HepG2 (cell line): ENCODE measurements around the gene MAP1LC3B.

Experiments used
- CEBPB ChIP-seq: IDR thresholded peaks from 2 replicates; pipeline ENCODE4 v1.6.1; 2011; ENCODE audit warnings: low read depth, low read length, improper control_type of control experiment, borderline replicate concordance
- FOSL1 ChIP-seq: sonication (generic); formaldehyde crosslinking; IDR thresholded peaks from 2 replicates; pipeline ENCODE4 v1.9.0; 2021; ENCODE audit warnings: missing genetic modification reagents, borderline replicate concordance
- MAFK ChIP-seq, 2 experiments: IDR thresholded peaks in 1 of 2; conservative IDR thresholded peaks in 1 of 2; 2 replicates each; pipeline ENCODE4 v1.6.1; 2011; ENCODE audit warnings: improper control_type of control experiment in 2 of 2, low read length in 2 of 2
- ZNF12 ChIP-seq: sonication (generic); formaldehyde crosslinking; IDR thresholded peaks from 2 replicates; pipeline ENCODE4 v1.5.0; 2020; ENCODE audit warnings: missing genetic modification reagents
- TF ChIP-seq, protein P1 (sequence below), 2 experiments: IDR thresholded peaks; 2 replicates each; pipeline ENCODE4 v1.6.1; 2011 to 2012; ENCODE audit warnings: low read length in 2 of 2, borderline replicate concordance in 1 of 2, low read depth in 1 of 2, mild to moderate bottlenecking in 1 of 2, moderate library complexity in 1 of 2
- TF ChIP-seq, protein P2 (sequence below): sonication (generic); formaldehyde crosslinking; IDR thresholded peaks from 2 replicates; pipeline ENCODE4 v1.5.0; 2020; ENCODE audit warnings: mild to moderate bottlenecking, missing genetic modification reagents, moderate library complexity

DNA sequence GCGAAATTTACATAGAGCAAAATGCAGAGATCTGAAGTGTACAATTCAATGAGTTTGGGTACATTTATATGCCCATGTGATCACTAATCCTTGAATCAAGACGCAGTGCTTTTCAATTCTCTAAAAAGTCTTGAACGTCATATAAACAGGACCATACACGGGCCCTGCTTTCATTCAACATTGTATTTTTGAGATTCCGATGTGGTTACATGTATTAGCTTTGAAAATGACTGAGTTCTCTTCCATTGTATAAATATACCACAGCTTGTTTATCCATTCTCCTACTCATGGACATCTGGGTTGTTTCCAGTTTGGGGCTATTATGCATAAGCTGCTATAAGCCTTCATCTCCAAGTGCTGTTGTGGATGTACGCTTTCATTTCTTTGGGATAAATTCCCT is 55.2 kb downstream of the MAP1LC3B start:
- TF ChIP-seq ZNF12 (CRISPR knock-in tag): no peak
- TF ChIP-seq, protein P1, sequence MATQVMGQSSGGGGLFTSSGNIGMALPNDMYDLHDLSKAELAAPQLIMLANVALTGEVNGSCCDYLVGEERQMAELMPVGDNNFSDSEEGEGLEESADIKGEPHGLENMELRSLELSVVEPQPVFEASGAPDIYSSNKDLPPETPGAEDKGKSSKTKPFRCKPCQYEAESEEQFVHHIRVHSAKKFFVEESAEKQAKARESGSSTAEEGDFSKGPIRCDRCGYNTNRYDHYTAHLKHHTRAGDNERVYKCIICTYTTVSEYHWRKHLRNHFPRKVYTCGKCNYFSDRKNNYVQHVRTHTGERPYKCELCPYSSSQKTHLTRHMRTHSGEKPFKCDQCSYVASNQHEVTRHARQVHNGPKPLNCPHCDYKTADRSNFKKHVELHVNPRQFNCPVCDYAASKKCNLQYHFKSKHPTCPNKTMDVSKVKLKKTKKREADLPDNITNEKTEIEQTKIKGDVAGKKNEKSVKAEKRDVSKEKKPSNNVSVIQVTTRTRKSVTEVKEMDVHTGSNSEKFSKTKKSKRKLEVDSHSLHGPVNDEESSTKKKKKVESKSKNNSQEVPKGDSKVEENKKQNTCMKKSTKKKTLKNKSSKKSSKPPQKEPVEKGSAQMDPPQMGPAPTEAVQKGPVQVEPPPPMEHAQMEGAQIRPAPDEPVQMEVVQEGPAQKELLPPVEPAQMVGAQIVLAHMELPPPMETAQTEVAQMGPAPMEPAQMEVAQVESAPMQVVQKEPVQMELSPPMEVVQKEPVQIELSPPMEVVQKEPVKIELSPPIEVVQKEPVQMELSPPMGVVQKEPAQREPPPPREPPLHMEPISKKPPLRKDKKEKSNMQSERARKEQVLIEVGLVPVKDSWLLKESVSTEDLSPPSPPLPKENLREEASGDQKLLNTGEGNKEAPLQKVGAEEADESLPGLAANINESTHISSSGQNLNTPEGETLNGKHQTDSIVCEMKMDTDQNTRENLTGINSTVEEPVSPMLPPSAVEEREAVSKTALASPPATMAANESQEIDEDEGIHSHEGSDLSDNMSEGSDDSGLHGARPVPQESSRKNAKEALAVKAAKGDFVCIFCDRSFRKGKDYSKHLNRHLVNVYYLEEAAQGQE (IDR thresholded peaks at IDR 0.05; ENCODE audit: borderline replicate concordance in 1 of 2, low read depth in 1 of 2, low read length in 2 of 2): no peak
- TF ChIP-seq, protein P2, sequence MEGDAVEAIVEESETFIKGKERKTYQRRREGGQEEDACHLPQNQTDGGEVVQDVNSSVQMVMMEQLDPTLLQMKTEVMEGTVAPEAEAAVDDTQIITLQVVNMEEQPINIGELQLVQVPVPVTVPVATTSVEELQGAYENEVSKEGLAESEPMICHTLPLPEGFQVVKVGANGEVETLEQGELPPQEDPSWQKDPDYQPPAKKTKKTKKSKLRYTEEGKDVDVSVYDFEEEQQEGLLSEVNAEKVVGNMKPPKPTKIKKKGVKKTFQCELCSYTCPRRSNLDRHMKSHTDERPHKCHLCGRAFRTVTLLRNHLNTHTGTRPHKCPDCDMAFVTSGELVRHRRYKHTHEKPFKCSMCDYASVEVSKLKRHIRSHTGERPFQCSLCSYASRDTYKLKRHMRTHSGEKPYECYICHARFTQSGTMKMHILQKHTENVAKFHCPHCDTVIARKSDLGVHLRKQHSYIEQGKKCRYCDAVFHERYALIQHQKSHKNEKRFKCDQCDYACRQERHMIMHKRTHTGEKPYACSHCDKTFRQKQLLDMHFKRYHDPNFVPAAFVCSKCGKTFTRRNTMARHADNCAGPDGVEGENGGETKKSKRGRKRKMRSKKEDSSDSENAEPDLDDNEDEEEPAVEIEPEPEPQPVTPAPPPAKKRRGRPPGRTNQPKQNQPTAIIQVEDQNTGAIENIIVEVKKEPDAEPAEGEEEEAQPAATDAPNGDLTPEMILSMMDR: no peak
- no peak for TF ChIP-seq MAFK (conservative IDR thresholded peaks at IDR 0.05 in 1 of 2, IDR thresholded peaks at IDR 0.05 in 1 of 2; ENCODE audit: low read length in 2 of 2)
- TF ChIP-seq FOSL1 (CRISPR knock-in tag): no peak
- no peak for TF ChIP-seq CEBPB
